Activated naive CD4-positive, alpha-beta T cell treated with anti-CD3 and anti-CD28 coated beads, Interleukin-2, amount 50 U/mL, for 72 hours (primary cell): Measurements from ENCODE around the gene HSD17B8. TPM values are rescaled to one million over a fixed set of nuclear protein-coding genes. Genes with fewer than 3 reads are reported as not detected.

Experiments used
- ATAC-seq, 2 donors: fragments of 150-1000 bp; cut with Tn5 transposase; 2 replicates each; pipeline ENCODE4 v1.10.0; 2021; ENCODE audit warnings: mild to moderate bottlenecking in 2 of 2, moderate library complexity in 2 of 2
- DNase-seq, 2 donors: peaks; one replicate each; pipeline ENCODE4 v3.0.0; 2021 to 2022; ENCODE audit warnings: low spot score in 2 of 2
- H3K27ac Mint-ChIP-seq, 2 donors: one replicate each; pipeline ENCODE4 v1.8.0; 2022; ENCODE audit warnings: mild to moderate bottlenecking in 2 of 2, mixed read lengths in 2 of 2
- H3K36me3 Mint-ChIP-seq, 2 donors: one replicate each; pipeline ENCODE4 v1.8.0; 2022; ENCODE audit warnings: mixed read lengths in 2 of 2
- H3K9me3 Mint-ChIP-seq, 2 donors: one replicate each; pipeline ENCODE4 v1.8.0; 2022; ENCODE audit warnings: mixed read lengths in 2 of 2
- total RNA-seq, 2 donors: library from RNA; stranded (reverse); gene quantifications; one replicate each; pipeline ENCODE4 v1.2.3, GENCODE V29; 2022

HSD17B8 gene
- total RNA-seq, 2 donors from 2014 or later, result 14.7 to 17.5 TPM

DNA sequence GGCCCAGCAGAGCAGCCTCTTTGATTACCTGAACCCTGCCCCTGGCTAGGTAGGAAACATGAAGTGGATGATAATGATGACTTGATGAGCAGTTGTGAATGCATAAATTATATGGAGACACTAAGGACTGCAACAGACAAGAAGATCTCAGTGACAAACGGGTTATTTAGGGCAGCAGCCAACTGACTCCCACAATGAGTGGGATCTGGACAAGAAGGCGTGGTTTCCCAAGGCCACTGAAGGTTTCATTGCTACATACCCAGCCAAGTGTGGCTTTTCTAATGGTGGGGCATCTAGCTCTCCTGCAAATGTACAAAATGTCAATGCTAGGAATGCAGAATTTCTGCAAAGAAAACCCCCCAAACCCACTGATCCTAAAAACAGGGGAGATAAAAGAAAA, 33.3 kb downstream of the HSD17B8 start:
- Mint-ChIP-seq H3K9me3 (no peaks in the 10 kb centered on the region), H3K27ac (no peak overlapping the region), H3K36me3 (no peaks in the 10 kb centered on the region)
- DNase-seq, result no peak
- ATAC-seq, result no peak

DNA sequence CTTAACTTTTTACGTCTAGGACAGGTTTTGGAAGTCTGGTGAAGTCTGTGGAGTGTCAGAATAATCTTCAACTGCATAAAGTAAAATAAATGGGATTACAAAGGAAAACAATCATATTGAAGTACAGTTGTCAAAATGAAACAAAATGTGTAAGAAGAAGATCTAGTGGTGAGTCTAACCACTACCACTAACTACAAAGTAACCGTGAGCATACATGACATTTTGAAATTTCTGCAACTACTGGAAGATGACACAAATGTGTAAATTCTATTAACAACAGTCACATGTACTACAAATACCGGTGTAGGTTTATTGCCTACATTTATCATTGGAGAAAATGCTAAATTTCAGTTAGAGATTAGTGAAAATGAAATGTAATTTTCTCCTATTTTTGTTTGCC, 37.5 kb downstream of the HSD17B8 start:
- no peak for DNase-seq
- peak; percentile 94 to 97 for ATAC-seq
- Mint-ChIP-seq H3K27ac (peak overlapping the region in 1 of 2 donors; percentile 56), H3K36me3 (no peaks in the 10 kb centered on the region), H3K9me3 (no peaks in the 10 kb centered on the region)

DNA sequence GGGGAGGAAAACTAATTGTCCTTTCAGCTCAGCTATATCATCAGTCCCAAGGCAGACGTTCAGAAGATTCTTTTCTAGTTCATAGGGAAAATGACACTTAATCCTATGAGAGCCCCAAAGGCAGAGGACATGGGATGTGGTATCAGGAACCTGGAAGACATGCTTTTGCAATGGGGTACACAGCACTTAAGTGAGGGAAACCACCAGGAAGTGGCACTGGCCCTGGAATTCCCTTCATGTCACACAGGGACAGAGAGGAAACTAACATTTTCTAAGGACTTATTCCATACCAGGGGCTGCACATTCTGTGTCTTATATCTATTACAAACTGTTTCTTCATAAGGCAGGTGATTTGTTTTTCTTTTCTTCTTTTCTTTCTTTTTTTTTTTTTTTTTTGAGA, 39.0 kb downstream of the HSD17B8 start:
- H3K27ac Mint-ChIP-seq, result no peak overlapping the region
- no peaks in the 10 kb centered on the region for H3K36me3 Mint-ChIP-seq
- ATAC-seq (no peak), DNase-seq (no peak)
- no peaks in the 10 kb centered on the region for H3K9me3 Mint-ChIP-seq

DNA sequence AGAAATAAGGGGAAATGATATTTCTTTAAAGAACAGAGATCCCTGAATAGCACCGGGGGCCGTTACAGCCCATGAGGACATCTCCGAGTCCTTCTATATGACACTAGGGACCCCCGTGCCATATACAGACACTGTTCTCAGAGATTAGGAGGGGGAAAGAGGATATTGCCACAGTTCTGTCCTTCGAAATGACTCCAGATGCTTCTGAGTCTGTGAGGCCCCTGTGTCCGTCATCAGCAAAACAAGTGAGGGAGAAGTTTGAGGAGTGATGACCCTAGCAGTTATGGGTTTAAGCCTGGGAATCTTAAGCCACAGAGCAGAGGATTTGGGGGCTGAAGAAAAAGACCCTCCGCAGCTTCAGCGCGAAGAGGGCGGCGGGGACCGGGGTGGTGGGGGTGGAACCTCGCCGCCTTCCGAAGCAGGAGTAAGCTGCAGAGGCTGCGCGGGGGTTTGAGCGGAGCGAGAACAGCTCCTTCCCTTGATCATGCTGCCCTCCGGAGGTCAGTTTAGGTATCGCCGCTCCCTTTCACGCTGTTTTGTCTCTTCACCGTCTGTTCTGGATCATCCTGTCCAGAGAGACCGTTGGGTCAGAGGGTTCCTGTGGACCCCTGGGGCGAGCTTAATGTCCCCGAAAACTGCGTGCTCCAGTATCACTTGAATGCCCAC, 43.7 kb downstream of the HSD17B8 start:
- Mint-ChIP-seq H3K36me3 (peaks cover 26 to 31% of the 10 kb centered on the region in 2 donors), H3K27ac (peak overlapping the region; percentile 97 to 98), H3K9me3 (no peaks in the 10 kb centered on the region)
- ATAC-seq, result peak; percentile 33 to 43
- DNase-seq, result peak; percentile 85 to 95

DNA sequence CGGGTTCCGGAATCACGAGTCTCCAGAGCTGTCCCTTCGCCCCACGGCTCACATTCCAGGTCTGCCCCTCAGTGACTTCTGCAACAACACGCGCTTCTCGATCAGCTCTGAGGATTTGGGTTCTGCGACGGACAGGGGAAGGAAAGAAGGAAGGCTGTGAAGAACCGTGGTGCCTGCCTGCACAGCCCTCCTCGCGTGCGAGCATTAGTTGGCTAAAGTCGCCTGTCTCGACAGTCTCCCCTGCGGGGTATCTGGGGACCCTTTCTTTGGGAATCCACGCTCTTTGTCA, 44.1 kb downstream of the HSD17B8 start:
- Mint-ChIP-seq H3K27ac (peak overlapping the region; percentile 97 to 98), H3K9me3 (no peaks in the 10 kb centered on the region), H3K36me3 (peaks cover 26 to 31% of the 10 kb centered on the region in 2 donors)
- ATAC-seq (peak; percentile 2 to 27), DNase-seq (no peak)

GRCh38 chr6:33248932-33249731, 44.7 kb downstream of the HSD17B8 start:
- ATAC-seq (peak; percentile 89 to 91), DNase-seq (peak; percentile 94 to 99)
- H3K36me3 Mint-ChIP-seq, result peaks cover 26 to 31% of the 10 kb centered on the region in 2 donors
- no peaks in the 10 kb centered on the region for H3K9me3 Mint-ChIP-seq
- peak overlapping the region; percentile 97 to 98 for H3K27ac Mint-ChIP-seq

DNA sequence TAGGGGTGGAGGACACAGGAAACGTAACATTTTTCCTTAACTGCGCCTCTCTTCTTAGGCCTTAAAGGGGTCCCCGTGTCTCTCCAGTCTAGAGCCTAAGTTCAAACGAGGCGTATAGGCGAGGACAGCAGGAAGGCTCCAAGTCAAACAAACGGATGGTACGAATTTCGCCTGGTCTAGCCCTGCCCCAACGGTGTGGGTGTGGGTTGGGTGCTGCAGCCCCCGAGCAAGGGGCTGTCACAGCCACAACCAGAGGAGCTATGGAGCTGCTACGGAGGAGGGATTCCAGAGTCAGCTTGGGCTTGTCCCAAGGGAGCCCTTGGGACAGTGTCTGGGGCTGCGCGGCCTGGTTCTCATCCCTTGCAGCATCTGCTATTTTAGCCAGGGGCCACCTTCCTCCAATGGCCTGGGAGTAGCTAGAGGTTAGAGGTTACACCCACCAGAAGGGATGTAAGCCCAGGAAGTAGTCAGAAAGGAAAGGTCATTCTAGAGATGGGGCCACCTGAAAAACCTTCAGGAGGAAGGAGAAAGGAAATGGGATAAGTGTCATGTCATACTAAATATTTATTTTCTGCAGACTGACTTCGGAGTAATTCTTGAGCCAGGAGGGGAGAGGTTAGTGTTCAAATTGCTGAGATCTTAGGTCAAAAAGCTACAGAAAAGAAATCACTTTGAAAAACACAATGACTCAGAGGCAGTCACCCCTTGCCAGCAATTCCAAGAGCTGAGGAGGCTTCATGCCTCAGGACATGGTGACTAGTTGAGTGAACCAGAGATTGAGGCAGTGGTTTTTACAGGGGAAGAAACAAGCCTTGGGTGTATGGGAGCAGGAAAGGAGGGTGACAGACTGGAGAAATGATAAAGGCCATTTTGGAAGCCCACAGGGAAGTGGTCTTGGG, 45.5 kb downstream of the HSD17B8 start:
- Mint-ChIP-seq H3K27ac (peak overlapping the region; percentile 97 to 98), H3K9me3 (no peaks in the 10 kb centered on the region), H3K36me3 (peaks cover 26 to 31% of the 10 kb centered on the region in 2 donors)
- peak in 1 of 2 donors; percentile 25 for DNase-seq
- ATAC-seq, result peak in 1 of 2 donors; percentile 25

GRCh38 chr6:33250731-33251130, 46.3 kb downstream of the HSD17B8 start:
- ATAC-seq, result no peak
- DNase-seq, result no peak
- Mint-ChIP-seq H3K9me3 (no peaks in the 10 kb centered on the region), H3K36me3 (peaks cover 26 to 31% of the 10 kb centered on the region in 2 donors), H3K27ac (peak overlapping the region; percentile 97 to 98)

DNA sequence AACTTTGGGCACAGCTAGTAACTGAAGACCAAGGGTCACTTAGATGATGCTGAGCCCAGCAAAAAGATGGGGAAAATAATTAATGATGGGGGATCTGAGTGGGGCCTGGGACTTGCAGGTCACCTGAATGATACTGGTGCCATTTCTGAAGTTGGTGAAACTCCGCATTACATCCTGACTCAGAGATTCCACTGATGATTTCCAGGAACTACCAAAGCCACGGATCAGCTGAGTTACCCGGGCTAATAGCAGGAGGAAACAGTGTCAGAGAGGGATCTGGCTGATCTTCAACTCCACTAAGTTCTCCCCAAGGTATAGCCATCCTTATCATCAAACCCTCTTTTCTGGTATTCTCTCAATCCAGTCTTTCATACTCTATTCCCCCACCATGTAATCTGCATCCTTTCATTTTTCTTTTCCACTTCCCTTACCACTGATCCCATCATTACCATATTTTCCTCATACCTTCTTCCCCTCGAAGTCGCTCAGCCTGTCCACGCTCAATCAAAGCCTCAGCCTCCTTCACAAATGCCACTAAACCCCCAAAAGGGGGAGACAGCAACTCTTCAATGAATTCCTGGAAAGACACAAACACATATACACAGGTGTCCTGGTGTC, 47.0 kb downstream of the HSD17B8 start:
- H3K9me3 Mint-ChIP-seq, result no peaks in the 10 kb centered on the region
- no peak for DNase-seq
- peak overlapping the region in 1 of 2 donors; percentile 98 for H3K27ac Mint-ChIP-seq
- H3K36me3 Mint-ChIP-seq, result peaks cover 26 to 31% of the 10 kb centered on the region in 2 donors
- ATAC-seq, result no peak

- no peak for ATAC-seq
- Mint-ChIP-seq H3K27ac (peak overlapping the region in 1 of 2 donors; percentile 98), H3K36me3 (peaks cover 26 to 31% of the 10 kb centered on the region in 2 donors), H3K9me3 (no peaks in the 10 kb centered on the region)
- DNase-seq, result no peak
Observed at GRCh38 chr6:33252759-33253158, 48.3 kb downstream of the HSD17B8 start.

- ATAC-seq (no peak), DNase-seq (no peak)
- Mint-ChIP-seq H3K9me3 (no peaks in the 10 kb centered on the region), H3K27ac (no peak overlapping the region), H3K36me3 (peaks cover 23 to 28% of the 10 kb centered on the region in 2 donors)
Observed at GRCh38 chr6:33254591-33254990, 50.1 kb downstream of the HSD17B8 start.

Other genes with a start within 250 kb of the HSD17B8 start
- 100 to 1,000 TPM; 216 to 254 TPM for gene BRD2, start 236.1 kb upstream of the HSD17B8 start, total RNA-seq
- 1 to 10 TPM; 1.8 to 3.2 TPM for gene HLA-DOA, start 195.1 kb upstream of the HSD17B8 start, total RNA-seq
- gene HLA-DPA1, start 131.0 kb upstream of the HSD17B8 start, total RNA-seq, result 10 to 100 TPM; 24.4 to 45.8 TPM
- gene HLA-DPB1, start 128.7 kb upstream of the HSD17B8 start, total RNA-seq, result 10 to 100 TPM; 10.6 to 39.0 TPM
- 1 to 10 TPM; 1.8 to 4.6 TPM for gene COL11A2, start 12.2 kb upstream of the HSD17B8 start, total RNA-seq
- gene RXRB, start 4.0 kb upstream of the HSD17B8 start, total RNA-seq, result 10 to 100 TPM; 46.6 to 89.0 TPM
- 10 to 100 TPM; 45.8 to 78.2 TPM for gene SLC39A7, start 3.8 kb upstream of the HSD17B8 start, total RNA-seq
- 10 to 100 TPM; 30.3 to 46.5 TPM for gene RING1, start 3.8 kb downstream of the HSD17B8 start, total RNA-seq
- 10 to 100 TPM; 39.0 to 62.8 TPM for gene VPS52, start 67.2 kb downstream of the HSD17B8 start, total RNA-seq
- gene RPS18, start 67.4 kb downstream of the HSD17B8 start, total RNA-seq, result 1,000 to 10,000 TPM; 3,809 to 4,545 TPM
- 1 to 10 TPM; 3.7 to 5.9 TPM for gene B3GALT4, start 72.5 kb downstream of the HSD17B8 start, total RNA-seq
- gene WDR46, start 84.6 kb downstream of the HSD17B8 start, total RNA-seq, result 10 to 100 TPM; 73.7 to 81.5 TPM
- 100 to 1,000 TPM in 1 of 2 donors, 10 to 100 TPM in 1; 92.9 to 103 TPM for gene PFDN6, start 84.9 kb downstream of the HSD17B8 start, total RNA-seq
- gene RGL2, start 94.3 kb downstream of the HSD17B8 start, total RNA-seq, result 100 to 1,000 TPM in 1 of 2 donors, 10 to 100 TPM in 1; 24.5 to 136 TPM
- gene TAPBP, start 109.4 kb downstream of the HSD17B8 start, total RNA-seq, result 100 to 1,000 TPM; 143 to 216 TPM
- 10 to 100 TPM; 12.2 to 18.2 TPM for gene ZBTB22, start 113.1 kb downstream of the HSD17B8 start, total RNA-seq
- gene DAXX, start 118.3 kb downstream of the HSD17B8 start, total RNA-seq, result 10 to 100 TPM; 68.4 to 72.8 TPM
- gene KIFC1, start 187.2 kb downstream of the HSD17B8 start, total RNA-seq, result 100 to 1,000 TPM; 103 to 170 TPM
- gene PHF1, start 206.4 kb downstream of the HSD17B8 start, total RNA-seq, result 100 to 1,000 TPM in 1 of 2 donors, 10 to 100 TPM in 1; 27.5 to 156 TPM
- 100 to 1,000 TPM; 186 to 334 TPM for gene CUTA, start 213.5 kb downstream of the HSD17B8 start, total RNA-seq
- gene SYNGAP1, start 215.4 kb downstream of the HSD17B8 start, total RNA-seq, result 10 to 100 TPM; 70.5 to 71.7 TPM
- 10 to 100 TPM in 1 of 2 donors, 1 to 10 TPM in 1; 9.4 to 12.5 TPM for gene ZBTB9, start 249.9 kb downstream of the HSD17B8 start, total RNA-seq